ENCODE results near the gene PCSK7.
"Not testable (repeated sequence)": the region's sequence is repeated elsewhere in the genome, so short reads cannot be mapped to it uniquely, and the experiment has no call there.

The PCSK7 gene

DNA sequence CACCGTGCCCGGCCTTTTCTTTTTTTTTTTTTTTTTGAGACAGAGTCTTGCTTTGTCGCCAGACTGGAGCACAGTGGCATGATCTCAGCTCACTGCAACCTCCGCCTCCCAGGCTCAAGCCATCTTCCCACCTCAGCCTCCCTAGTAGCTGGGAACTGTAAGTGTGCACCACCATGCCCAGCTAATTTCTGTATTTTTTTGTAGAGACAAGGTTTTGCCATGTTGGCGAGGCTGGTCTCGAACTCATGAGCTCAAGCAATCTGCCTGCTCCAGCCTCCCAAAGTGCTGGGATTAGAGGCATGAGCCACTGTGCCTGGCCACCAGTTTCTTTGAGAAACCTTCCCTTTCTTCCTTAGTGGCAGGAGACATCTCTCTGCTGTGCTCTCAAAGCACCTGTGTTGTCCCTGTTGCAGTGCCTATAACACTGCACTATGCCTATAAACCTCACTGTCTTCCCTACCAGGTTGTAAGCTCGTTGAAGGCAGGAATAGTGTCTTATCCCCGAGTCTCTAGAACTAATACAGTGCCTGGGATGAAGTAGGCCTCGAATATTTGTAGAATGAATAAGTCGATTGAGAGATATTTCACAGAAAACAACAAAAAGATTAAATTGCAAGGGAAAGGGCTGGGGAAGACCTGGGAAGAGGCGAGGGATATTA, 19.0 kb downstream of the PCSK7 start:
- no peak for DNase-seq

DNA sequence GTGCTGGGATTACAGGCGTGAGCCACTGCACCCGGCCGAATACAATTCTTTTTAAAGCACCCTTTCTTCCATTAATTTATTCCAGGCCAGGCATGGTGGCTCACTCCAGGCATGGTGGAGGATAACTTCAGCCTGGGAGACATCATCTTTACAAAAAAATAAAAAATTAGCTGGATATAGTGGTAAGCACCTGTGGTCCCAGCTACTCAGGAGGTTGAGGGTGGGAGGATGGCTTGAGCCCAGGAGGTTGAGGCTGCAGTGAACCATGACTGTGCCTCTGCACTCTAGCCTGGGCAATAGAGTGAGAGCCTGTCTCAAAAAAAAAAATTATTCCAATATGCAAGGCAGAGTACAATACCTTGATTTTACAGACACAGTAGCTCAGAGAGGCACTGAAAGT, 21.3 kb downstream of the PCSK7 start:
- DNase-seq: no peak

DNA sequence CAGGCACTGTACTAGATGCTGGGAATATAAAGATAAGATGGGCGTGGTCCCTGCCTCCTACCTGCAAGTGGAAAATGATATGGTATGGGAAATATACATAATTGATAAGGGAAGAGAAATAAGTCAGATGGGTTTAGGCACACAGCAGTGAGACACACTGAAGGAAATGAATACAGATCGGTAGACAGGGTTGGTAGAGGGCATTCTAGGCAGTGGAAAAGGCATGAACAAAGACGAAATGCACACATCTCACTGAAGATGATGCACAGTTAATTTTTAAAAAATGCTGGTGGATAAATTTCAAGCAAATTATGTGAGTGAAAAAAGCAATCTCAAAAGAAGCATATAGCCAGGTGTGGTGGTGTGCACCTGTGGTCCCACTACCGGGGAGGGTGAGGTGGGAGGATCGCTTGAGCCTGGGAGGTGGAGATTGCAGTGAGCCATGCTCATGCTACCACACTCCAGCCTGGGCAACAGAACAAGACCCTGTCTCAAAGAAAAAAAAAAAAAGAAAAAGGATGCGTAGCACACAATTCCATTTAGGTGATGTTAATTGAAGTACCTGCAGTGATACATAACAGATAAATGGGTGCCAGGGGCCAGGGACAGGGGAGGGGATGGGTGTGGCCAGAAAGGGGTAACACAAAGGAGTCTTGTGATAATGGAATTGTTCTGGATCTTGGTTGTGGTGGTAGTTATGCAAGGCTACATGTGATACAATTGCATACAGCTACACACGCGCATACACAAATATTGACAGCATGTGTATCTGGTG, 22.3 kb downstream of the PCSK7 start:
- not testable (repeated sequence) for DNase-seq

DNA sequence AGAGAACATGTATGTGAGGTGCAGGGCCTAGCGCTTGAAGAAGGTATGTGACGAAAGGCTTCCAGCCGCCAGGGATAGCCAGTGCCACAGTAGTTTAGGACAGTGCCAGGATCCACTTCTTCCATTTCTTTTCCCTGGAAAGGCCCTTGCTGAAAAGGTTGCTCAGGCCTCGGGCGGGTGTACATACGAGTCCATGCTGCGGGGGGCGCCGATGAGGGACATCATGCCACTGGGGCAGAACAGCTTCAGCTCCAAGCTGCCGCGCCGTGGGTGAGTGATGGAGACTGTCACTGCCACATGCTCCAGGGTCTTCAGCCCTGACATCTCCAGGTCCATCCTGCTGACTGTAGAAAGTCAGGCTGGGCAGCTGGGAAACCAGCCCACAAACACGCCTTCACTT, 23.2 kb downstream of the PCSK7 start:
- DNase-seq: not testable (repeated sequence)

DNA sequence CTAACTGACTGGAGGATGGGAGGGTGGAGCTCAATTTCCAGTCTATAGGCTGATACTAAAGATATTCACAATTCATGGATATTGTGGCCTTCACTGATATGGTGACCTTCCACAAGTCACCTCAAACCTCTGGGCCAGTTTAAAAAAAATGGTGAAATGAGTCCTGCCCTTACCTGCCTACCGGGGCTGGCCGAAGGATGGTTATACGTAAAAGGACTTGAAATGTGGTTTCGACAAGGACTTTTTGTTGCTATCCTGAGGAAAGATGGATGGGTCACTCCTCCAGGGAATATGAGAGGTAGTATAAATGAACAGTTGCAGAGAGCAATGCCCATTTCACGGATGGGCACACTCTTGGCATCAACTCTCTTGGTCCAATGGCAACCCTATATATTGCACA, 24.4 kb downstream of the PCSK7 start:
- DNase-seq: not testable (repeated sequence)

DNA sequence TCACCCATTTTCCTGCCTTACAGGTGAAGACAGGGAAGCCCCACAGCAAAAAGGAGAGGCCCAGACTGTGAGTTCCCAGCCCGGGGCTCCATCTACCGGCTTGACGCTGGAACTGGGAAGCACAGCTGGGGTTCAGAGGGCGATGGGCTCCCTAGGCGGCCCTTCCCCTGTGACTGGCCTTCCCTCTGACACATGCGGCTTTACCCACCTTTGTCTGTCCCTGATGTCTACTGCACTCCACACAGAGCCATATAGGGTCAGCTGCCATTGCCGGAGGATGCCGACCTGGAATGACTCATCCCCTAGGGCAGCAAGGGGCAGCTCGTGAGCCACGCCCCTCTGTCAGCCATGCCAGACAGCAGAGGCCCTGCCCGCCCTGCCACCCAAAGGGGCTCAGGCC, 25.0 kb downstream of the PCSK7 start:
- DNase-seq: not testable (repeated sequence)

DNA sequence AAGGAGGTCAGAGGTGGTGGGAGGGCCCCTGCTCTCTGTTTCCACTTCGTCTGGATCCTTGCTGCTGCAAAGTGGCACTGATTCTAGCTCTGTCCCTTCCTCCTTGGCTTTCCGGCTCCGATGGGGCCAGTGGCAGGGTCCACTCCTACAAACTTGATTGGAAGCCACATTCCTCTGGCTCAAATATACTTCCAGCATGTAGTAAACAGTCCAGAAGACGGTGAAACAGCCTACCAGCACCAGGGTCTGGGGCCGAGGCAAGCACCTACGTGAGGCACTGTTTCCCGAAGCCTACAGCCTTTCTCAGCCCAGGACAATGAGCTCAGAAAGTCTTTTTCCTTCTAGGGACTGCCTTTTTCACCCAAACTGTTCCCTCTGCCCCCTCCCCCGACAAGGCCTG, 25.8 kb downstream of the PCSK7 start:
- DNase-seq: not testable (repeated sequence)

DNA sequence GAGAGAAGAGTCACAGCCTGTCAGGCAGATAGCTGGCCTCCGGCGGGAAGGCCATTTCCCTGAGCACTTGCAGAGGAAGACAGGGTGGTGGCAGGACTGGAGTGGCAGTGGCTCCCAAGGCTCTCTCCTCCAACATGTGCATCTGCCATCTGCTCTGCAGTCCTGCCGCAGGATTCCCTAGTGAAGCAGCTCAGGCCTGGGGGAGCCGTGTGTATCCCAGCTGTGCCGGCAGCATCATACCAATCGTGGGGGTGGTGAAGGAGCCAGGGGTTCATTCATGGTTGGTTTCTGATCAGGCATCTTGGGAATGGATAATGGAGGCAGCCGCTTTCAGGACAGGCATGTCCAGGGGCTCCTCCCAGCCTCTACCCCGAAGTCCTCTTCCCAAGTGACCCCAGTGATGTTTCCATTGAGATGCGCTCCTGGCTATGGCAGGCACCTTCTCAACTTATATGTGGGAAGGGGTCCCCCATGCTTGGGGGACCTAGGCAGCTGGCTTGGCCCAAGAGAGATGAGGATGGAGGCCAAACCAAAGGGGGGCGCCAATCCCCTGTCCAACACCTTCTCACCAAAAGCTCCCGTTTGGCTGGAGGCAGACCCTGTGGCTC, 26.6 kb downstream of the PCSK7 start:
- DNase-seq: no peak

DNA sequence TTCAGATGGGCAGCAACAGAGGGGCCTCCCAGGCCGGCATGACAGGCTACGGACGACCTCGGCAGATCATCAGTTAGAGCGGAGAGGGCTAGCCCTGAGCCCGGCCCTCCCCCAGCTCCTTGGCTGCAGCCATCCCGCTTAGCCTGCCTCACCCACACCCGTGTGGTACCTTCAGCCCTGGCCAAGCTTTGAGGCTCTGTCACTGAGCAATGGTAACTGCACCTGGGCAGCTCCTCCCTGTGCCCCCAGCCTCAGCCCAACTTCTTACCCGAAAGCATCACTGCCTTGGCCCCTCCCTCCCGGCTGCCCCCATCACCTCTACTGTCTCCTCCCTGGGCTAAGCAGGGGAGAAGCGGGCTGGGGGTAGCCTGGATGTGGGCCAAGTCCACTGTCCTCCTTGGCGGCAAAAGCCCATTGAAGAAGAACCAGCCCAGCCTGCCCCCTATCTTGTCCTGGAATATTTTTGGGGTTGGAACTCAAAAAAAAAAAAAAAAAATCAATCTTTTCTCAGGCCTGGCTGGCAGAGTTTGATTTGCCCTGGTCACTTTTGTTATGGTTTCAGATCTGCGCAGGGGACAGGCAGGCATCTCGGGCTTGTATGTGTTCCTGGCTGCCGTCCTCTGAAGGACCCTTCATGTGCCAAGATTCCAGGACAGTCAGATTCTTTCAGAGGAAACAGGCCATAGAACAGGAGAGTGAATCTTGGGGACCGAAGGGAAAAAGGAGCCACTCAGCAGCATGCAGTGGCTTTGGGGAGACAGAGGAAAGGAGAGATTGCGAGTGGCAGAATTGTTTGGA, 27.4 kb downstream of the PCSK7 start:
- DNase-seq: no peak

DNA sequence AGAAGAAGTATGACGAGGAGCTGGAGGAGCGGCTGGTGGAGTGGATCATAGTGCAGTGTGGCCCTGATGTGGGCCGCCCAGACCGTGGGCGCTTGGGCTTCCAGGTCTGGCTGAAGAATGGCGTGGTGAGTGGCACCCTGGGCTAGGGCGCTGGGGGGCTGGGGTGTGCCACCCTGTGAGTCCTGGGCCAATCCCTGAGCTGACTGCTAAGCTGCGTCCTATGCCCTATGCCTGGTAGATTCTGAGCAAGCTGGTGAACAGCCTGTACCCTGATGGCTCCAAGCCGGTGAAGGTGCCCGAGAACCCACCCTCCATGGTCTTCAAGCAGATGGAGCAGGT, 28.8 kb downstream of the PCSK7 start:
- DNase-seq: no peak

DNA sequence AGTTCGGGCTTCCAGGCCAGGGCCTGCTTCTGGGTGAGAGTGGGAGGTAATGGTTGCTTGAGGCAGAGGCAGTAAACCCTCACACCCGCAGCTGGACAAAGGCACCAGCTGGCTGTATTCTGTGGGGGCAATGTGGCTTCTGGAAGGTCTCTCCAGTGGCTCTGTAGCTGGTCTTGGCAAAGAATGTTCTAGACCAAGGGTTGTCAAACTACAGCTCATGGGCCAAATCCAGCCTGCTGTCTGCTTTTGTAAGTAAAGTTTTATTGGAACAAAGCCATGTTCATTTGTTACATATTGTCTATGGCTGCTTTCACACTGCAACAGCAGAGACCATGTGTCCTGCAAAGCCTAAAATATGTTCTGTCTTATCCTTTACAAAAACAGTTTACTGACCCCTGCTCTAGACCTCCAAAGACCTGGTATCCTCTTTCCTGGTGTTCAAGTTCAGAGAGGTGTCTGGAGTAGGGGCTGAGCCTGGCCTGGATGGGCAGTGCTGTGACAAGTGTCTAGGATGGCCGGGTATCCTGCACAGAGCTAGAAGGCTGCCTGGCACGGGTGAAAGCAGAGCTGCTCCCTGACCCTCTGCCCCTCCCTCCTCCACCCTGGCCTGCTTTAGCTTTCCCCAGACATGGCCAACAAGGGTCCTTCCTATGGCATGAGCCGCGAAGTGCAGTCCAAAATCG, 29.3 kb downstream of the PCSK7 start:
- DNase-seq: no peak

DNA sequence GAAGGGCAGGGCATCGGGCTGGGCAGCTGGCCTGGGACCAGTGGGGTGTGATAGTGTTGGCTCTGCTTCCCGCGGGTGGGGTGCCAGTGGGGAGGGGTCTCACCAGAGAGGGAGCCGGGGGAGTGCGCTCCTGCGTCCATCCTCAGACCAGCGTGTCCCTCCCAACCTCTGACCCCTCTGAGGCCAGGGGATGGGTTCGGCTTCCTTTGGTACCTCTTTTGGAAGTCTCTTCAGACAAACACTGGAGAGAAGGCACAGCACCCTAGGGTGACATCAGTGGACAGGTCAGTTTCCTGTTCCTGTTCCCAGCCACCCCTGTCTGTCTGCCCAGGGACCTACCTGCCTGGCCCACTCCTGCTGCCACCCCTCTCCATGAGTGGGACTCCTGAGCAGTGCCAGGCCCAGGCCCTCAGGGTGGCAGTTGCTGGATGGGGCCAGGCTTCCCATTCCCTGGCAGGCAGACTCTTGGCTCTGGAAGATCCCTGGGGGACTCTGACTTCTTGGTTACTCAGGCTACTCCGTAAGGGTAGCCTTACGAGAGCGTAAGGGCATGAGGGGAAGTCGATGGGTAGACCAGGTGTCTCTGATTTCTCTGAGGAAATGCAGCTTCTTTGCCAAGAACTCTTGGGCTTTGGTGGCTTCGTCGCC, 30.1 kb downstream of the PCSK7 start:
- no peak for DNase-seq

DNA sequence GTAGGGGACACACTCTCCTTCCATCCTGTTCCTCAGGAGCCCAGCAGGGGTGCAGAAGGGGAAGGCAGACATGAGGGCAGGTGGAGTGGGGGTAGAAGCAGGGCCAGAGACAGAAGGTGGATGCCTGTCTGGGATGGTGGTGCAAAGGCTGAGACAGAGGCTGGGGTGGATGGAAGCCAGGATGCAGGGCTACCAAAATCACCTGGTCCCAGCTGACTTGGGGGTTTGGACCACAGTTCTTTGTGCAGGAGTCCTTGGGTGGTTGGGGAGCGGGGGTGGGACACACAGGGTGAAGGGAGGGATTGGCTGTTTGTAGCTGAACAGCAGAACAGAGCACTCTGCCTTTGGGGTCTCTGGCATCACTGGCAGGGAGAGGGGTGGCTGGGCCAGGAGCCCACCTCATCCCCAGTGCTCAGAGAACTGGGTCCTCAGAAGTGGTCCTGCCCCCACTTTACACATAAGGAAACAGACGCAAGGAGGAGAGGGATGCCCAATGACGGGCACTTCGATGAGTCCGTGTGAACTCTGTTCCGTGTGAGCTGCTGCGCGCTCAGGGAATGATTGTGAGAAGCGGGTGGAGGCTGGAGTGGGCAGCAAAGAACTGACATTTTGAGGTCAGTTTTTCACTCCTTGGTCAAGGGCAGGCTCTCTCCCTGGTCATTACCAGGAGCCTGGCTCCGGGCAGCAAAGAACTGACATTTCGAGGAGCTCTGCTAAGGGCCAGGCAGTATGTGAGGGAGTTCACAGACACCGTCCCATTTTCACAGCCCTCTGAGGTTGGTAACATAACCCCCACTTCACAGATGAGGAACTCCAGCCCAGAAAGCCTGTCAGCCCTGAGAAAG, 30.8 kb downstream of the PCSK7 start:
- no peak for DNase-seq

DNA sequence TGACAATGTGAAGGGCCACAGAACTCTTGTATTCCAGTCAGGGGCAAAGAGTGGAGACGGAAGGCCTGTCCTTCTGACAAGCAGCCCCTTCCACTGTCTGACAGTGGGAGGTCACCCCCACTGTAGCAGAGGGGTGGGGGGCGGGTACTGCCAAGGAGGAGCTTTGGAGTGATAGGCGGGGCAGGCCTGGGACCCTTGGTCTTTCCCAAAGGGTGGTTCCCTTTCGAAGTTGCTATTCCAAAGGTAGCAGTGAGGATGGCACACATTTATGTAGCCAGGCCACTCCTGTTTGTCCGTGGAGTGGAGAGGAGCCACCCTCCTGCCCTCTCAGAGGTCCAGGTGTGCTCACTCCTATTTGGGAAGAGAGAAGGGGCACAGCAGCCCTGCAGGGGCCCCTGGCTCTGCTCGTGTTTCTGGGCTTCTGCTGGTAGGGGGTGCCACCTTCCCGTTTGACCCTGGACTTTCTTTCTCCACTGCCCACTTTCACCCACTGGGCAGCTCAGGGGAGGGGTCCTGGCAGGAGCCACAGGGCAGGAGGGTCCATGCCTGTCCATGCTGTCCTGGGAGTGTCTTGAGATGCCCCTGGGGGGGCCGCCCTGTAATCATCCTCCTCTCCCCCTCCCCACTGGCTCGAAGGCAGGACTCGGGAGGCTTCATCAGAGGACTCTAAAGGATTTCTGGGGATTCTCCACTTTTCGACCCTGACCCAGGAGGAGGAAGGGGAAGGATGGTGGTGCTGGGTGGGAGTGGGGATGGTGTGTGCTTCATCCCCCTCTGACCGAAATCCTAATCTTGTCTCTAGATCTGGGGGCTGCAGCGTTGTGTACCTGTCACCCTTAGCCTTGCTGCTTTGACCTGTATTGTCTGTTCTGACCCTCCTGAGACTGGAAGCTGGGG, 31.7 kb downstream of the PCSK7 start:
- no peak for DNase-seq

DNA sequence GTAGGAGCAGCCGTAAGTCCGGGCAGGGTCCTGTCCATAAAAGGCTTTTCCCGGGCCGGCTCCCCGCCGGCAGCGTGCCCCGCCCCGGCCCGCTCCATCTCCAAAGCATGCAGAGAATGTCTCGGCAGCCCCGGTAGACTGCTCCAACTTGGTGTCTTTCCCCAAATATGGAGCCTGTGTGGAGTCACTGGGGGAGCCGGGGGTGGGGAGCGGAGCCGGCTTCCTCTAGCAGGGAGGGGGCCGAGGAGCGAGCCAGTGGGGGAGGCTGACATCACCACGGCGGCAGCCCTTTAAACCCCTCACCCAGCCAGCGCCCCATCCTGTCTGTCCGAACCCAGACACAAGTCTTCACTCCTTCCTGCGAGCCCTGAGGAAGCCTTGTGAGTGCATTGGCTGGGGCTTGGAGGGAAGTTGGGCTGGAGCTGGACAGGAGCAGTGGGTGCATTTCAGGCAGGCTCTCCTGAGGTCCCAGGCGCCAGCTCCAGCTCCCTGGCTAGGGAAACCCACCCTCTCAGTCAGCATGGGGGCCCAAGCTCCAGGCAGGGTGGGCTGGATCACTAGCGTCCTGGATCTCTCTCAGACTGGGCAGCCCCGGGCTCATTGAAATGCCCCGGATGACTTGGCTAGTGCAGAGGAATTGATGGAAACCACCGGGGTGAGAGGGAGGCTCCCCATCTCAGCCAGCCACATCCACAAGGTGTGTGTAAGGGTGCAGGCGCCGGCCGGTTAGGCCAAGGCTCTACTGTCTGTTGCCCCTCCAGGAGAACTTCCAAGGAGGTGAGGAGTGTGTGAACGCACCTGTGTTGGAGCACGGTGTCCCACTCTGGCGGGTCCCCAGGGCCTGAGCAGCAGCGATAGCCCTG, 32.6 kb downstream of the PCSK7 start, which contains the start of gene TAGLN:
Gene TAGLN (plus strand): TSS at position 318 of the 863 bp plus-strand sequence. CDS start 3,644 bp downstream, outside the sequence.
- DNase-seq: no peak

DNA sequence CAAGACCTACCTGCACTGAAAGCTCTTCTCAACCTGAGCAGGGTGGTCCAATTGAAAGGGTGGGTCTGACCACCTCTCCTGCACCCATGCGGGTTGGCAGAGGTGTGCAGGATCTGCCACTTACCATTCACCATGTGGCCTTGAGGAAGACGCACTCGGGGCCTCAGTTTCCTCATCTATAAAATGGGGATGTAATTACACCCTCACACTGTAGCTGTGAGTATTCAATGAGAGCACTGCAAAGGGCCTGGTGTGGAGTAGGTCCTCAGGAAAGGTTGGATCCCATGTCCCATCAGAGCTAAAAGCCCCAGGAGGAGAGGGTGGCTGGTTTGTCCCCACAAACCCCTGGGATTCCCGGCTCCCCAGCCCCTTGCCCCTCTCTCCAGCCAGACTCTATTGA, 33.3 kb downstream of the PCSK7 start:
- DNase-seq: no peak

DNA sequence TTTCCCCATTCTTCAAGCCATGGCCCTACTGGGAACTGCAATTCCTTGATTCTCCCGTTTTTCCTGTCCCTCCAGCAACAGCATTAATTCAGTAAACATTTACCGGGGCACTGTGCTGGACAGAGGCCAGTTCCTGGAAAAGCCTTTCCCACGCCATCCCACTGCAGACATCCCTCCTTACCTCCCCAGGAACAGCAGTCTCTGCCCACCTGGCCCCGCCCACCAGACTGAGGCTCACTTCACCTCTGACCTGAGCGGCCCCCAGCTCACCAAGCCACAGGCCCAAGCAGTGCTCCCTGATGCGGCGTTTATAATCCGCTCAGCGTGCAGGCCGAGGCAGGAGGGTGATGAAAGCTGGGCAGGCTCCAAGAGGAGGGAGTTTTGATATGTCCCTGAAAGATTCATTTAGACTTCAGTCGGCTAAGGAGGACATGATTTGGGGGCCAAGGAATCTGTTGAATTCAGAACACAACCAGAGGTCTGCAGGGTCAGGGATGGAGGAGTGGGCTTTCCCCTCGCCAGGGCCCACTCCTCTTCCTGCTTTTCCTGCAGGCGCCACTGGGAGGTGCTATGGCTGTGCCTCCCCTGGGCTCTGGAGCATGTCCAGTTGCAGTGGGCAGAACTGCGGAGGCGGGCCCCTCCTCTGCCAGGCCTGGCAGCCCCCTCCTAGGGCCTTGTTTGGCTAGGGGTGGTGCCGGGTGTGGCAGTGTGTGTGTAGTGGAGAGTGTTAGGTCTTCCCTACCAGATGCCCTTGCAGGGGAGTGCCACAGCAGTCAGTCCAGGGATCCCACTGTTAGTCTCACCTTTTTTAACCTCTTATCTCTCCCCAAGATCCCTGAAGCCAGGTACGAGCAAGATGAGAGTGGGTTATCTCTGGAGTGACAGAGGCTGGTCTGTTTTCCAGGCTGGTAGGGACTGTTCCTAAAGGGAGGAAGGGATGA, 34.1 kb downstream of the PCSK7 start:
- DNase-seq: no peak

DNA sequence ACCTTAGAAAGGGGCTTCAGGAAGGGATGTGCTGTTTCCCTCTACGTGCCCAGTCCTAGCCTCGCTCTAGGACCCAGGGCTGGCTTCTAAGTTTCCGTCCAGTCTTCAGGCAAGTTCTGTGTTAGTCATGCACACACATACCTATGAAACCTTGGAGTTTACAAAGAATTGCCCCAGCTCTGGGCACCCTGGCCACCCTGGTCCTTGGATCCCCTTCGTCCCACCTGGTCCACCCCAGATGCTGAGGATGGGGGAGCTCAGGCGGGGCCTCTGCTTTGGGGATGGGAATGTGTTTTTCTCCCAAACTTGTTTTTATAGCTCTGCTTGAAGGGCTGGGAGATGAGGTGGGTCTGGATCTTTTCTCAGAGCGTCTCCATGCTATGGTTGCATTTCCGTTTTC, 34.9 kb downstream of the PCSK7 start:
- DNase-seq: no peak

Measured in Kasumi-1 (cell line).